ENCODE results near the gene SWSAP1. TPM values are rescaled to one million over a fixed set of nuclear protein-coding genes. Genes with fewer than 3 reads are reported as not detected.

Gene SWSAP1
- total RNA-seq, 6 experiments from 2014 or later, result 1.4 to 2.7 (median 2.3) TPM

GRCh38 chr19:11423164-11423790, 48.8 kb downstream of the SWSAP1 start:
- no peaks in the 10 kb centered on the region for H3K27me3 ChIP-seq

GRCh38 chr19:11423791-11424181, 49.3 kb downstream of the SWSAP1 start:
- Histone ChIP-seq H3K9me3 (no peaks in the 10 kb centered on the region), H3K36me3 (no peaks in the 10 kb centered on the region), H3K4me1 (peaks cover 0 to 18% (median 0%) of the 10 kb centered on the region in 4 donors), H3K27ac (no peak overlapping the region), H3K4me3 (no peak overlapping the region), H3K27me3 (no peaks in the 10 kb centered on the region)
- intact Hi-C loops (cut with DNase I), result no loop called here
- peak in 1 of 3 donors; percentile 67 for DNase-seq
- 38% methylated on average over 2 of the region's 22 CpGs for WGBS (ENCODE audit: insufficient coverage, low coverage, low lambda C conversion rate, missing lambda C conversion rate)
- TF ChIP-seq POLR2A (IDR thresholded peaks at IDR 0.05) (no peak), CTCF (IDR thresholded peaks at IDR 0.05) (no peak)
- ATAC-seq, result no peak

More at GRCh38 chr19:11423164-11423790, 48.8 kb downstream of the SWSAP1 start:
- peaks cover 0 to 18% (median 0%) of the 10 kb centered on the region in 4 donors for H3K4me1 ChIP-seq
- intact Hi-C loops (cut with DNase I), result no loop called here
- ATAC-seq (no peak), DNase-seq (no peak)
- no peaks in the 10 kb centered on the region for H3K36me3 ChIP-seq
- no peak overlapping the region for H3K27ac ChIP-seq
- TF ChIP-seq POLR2A (IDR thresholded peaks at IDR 0.05) (no peak), CTCF (IDR thresholded peaks at IDR 0.05) (no peak)
- 32% methylated on average over 19 of the region's 27 CpGs for WGBS (ENCODE audit: insufficient coverage, low coverage, low lambda C conversion rate, missing lambda C conversion rate)
- no peaks in the 10 kb centered on the region for H3K9me3 ChIP-seq
- H3K4me3 ChIP-seq, result no peak overlapping the region

Small RNAs within 50 kb of the gene (small RNA-seq; reads per million reads assigned to genes)
- gene RF00019, result 0 reads per million in 2 experiments

Other genes with a start within 250 kb of the SWSAP1 start
- 1 to 10 TPM in 5 of 6 experiments, under 1 TPM in 1; 0.90 to 3.8 (median 2.2) TPM for gene SPC24, start 218.9 kb upstream of the SWSAP1 start, total RNA-seq
- gene KANK2, start 177.1 kb upstream of the SWSAP1 start, total RNA-seq, result 10 to 100 TPM; 36.3 to 65.4 (median 50.4) TPM
- gene ANGPTL8, start 135.0 kb upstream of the SWSAP1 start, total RNA-seq, result 100 to 1,000 TPM in 4 of 6 experiments, 10 to 100 TPM in 2; 56.7 to 287 (median 140) TPM
- gene DOCK6, start 112.1 kb upstream of the SWSAP1 start, total RNA-seq, result 10 to 100 TPM; 19.9 to 45.9 (median 30.4) TPM
- not detected for gene TSPAN16, start 78.5 kb upstream of the SWSAP1 start, total RNA-seq
- 1 to 10 TPM; 2.7 to 4.5 (median 4.0) TPM for gene RAB3D, start 35.0 kb upstream of the SWSAP1 start, total RNA-seq
- gene TMEM205, start 28.4 kb upstream of the SWSAP1 start, total RNA-seq, result 100 to 1,000 TPM; 138 to 605 (median 165) TPM
- 10 to 100 TPM in 5 of 6 experiments, 1 to 10 TPM in 1; 8.4 to 27.9 (median 23.4) TPM for gene CCDC159, start 28.1 kb upstream of the SWSAP1 start, total RNA-seq
- gene PLPPR2, start 19.2 kb upstream of the SWSAP1 start, total RNA-seq, result 10 to 100 TPM in 3 of 6 experiments, 1 to 10 TPM in 3; 6.7 to 17.5 (median 10.2) TPM
- 1 to 10 TPM; 4.9 to 8.7 (median 7.1) TPM for gene EPOR, start 9.6 kb downstream of the SWSAP1 start, total RNA-seq
- 10 to 100 TPM in 5 of 6 experiments, 1 to 10 TPM in 1; 6.7 to 26.6 (median 19.7) TPM for gene RGL3, start 44.6 kb downstream of the SWSAP1 start, total RNA-seq
- under 1 TPM; 0.21 to 0.73 (median 0.54) TPM for gene ODAD3, start 60.5 kb downstream of the SWSAP1 start, total RNA-seq
- 100 to 1,000 TPM; 114 to 206 (median 192) TPM for gene PRKCSH, start 61.0 kb downstream of the SWSAP1 start, total RNA-seq
- not detected for gene ELAVL3, start 106.4 kb downstream of the SWSAP1 start, total RNA-seq
- 1 to 10 TPM; 2.7 to 7.0 (median 3.9) TPM for gene ZNF653, start 131.2 kb downstream of the SWSAP1 start, total RNA-seq
- gene ECSIT, start 154.5 kb downstream of the SWSAP1 start, total RNA-seq, result 10 to 100 TPM; 25.0 to 45.5 (median 37.7) TPM
- 1 to 10 TPM in 4 of 6 experiments, under 1 TPM in 2; 0.71 to 8.5 (median 1.0) TPM for gene CNN1, start 164.2 kb downstream of the SWSAP1 start, total RNA-seq
- gene ELOF1, start 184.6 kb downstream of the SWSAP1 start, total RNA-seq, result 10 to 100 TPM; 21.9 to 33.5 (median 24.9) TPM
- gene ACP5, start 203.0 kb downstream of the SWSAP1 start, total RNA-seq, result 10 to 100 TPM; 10.4 to 28.5 (median 21.5) TPM
- gene ZNF627, start 222.8 kb downstream of the SWSAP1 start, total RNA-seq, result 1 to 10 TPM; 2.7 to 5.4 (median 4.6) TPM